Measurements from ENCODE around the gene FGF21.

- TF ChIP-seq CTCF (conservative IDR thresholded peaks at IDR 0.05 in 1 of 2, IDR thresholded peaks at IDR 0.05 in 1 of 2; ENCODE audit: low read depth in 1 of 2, low read length in 2 of 2) (no peak), EZH2 (IDR thresholded peaks at IDR 0.05; ENCODE audit: low read length, missing control alignments) (no peak)
These were observed 50.1 kb downstream of the FGF21 start for GRCh38 chr19:48805452-48805851.
